HG03571 (cell line): Measurements from ENCODE around the gene B4GALT2.

Experiments used
- ATAC-seq: cut with Tn5 transposase; IDR thresholded peaks from one replicate; pipeline ENCODE4 v1.9.1; 2021; ENCODE audit not compliant: unreplicated experiment

B4GALT2 gene

DNA sequence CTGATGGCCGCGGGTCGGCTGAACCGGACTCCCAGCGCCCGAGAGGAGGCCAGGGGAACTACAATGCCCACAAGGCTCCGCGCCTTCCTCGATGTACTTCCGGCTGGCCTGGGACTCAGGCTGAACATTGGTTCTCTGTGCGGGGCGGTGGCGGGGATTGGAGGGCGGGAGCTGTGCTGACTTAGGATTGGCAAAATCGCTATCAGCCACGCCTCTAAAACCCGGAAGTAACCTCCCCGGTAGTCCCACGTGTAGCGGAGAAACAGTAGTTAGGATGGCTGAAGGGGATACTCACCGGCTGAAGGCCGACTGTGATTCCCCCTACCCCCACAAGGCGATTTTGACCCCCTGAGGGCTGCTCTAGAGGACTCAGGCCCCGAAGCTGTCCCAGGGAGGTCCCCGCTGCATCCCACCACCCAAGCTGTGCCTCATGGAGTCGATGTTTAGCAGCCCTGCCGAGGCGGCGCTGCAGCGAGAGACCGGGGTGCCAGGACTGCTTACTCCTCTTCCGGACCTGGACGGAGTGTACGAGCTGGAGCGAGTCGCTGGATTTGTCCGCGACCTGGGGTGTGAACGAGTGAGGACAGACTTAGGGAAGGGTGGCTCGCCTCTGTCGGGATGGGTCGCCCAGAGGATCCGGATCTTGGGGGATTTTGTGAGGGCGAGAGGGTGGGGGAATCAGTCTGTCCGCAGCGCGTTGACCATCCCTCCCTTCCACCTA is 9.1 kb upstream of the B4GALT2 start, which contains the start of gene DPH2:
TSS of gene DPH2 (plus strand) at position 265 of the 721 bp plus-strand sequence. CDS start at position 431, 166 bp downstream.
- peak; percentile 65 for ATAC-seq

DNA sequence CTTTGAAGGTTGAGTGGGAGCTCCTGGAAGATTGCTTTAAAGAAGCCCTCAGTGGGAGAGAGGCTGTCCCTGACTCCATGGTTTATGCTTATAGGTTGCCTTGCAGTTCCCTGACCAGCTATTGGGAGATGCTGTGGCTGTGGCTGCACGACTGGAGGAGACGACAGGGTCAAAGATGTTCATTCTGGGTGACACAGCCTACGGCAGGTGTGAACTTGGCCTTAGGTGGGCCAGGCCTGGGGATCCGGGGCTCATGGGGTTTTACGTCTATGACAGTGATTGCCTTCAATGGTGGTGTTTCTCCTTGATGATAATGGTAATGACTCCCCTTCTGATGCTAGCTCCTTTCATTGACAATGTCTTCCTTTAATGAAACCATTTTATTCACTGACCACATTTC is 8.5 kb upstream of the B4GALT2 start:
- no peak for ATAC-seq

DNA sequence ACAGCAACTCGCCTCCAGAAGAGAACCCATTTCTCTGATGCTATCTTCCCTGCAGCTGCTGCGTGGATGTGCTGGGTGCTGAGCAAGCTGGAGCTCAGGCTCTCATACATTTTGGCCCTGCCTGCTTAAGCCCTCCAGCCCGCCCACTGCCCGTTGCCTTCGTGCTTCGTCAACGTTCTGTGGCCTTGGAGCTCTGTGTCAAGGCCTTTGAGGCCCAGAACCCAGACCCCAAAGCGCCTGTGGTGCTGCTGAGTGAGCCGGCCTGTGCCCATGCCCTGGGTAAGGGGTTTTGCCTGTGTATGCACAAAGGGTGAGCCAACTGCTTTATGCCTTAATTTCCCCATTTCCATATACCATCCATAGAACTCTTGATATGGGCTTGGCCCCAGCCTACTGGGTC is 8.1 kb upstream of the B4GALT2 start:
- ATAC-seq: no peak

DNA sequence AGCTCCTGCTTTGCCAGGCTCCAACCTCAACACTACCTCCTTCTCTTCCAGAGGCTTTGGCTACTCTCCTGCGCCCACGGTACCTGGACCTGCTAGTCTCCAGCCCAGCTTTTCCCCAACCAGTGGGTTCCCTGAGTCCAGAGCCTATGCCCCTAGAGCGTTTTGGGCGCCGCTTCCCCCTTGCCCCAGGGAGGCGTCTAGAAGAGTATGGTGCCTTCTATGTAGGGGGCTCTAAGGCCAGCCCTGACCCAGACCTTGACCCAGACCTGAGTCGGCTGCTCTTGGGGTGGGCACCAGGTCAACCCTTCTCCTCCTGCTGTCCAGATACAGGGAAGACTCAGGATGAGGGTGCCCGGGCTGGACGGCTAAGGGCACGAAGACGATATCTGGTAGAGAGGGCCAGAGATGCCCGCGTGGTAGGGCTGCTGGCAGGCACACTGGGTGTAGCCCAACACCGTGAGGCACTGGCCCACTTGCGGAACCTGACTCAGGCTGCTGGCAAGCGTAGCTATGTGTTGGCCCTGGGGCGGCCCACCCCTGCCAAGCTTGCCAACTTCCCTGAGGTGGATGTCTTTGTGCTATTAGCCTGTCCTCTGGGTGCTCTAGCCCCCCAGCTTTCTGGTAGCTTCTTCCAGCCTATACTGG is 7.6 kb upstream of the B4GALT2 start:
- ATAC-seq: no peak

DNA sequence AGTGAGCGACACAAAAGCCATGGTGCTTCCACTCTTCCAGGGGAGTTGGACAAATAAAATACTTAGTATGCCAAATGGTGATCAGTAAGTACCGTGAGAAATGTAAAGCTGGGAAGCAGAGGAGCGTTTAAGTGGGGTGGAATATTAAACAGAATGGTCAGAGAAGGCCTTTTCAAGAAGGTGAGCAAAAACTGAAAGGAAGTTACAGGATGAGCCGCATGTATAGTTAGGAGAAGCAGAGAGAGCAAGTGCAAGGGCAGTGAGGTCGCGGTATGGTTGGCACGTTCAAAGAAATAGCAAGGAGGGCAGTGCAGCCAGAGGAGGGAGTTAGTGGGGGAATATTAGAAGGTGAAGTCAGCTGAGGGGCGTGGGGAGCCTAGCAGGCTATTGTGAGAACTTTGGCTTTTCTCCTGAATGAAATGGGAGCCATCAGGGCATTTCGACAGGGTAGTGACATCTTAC is 5.0 kb upstream of the B4GALT2 start:
- no peak for ATAC-seq

DNA sequence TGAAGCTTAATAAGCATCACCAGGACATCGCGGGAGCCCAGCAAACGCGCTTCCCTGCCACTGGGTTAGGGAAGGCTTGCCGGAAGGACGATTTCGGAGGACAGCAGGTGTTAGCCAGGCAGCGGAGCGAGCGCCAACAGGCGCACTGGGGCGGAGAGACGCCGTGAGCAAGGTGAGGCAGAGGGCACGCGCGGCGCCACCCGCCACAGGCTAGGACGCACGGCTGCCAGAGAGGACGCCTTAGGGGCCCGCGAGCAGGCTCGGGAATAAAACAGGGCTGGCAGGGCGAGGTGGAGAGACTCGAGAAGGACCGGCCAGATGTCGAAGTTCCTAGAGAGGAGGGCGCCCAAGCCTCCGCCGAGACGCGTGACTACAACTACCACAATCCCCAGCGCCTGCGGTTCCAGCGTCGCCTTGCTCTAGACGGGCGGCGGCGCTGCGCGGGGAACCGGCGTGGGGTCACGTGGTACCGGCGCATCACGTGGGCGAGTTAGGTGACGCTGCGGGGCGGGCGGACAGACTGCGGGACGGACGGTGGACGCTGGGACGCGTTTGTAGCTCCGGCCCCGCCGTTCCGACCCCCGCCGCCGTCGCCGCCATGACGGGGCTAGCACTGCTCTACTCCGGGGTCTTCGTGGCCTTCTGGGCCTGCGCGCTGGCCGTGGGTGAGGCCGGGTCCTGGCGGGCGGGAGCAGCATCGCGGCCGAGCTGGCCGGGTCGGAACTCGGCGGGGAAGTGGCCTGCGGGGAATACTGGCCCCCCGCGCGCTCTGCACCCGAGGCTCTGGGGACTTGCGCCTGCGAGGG is 4.4 kb upstream of the B4GALT2 start, which contains the start of gene ATP6V0B:
TSS of gene ATP6V0B (plus strand) at position 518 of the 806 bp plus-strand sequence. CDS start at position 599, 81 bp downstream.
- ATAC-seq: peak; percentile 61

DNA sequence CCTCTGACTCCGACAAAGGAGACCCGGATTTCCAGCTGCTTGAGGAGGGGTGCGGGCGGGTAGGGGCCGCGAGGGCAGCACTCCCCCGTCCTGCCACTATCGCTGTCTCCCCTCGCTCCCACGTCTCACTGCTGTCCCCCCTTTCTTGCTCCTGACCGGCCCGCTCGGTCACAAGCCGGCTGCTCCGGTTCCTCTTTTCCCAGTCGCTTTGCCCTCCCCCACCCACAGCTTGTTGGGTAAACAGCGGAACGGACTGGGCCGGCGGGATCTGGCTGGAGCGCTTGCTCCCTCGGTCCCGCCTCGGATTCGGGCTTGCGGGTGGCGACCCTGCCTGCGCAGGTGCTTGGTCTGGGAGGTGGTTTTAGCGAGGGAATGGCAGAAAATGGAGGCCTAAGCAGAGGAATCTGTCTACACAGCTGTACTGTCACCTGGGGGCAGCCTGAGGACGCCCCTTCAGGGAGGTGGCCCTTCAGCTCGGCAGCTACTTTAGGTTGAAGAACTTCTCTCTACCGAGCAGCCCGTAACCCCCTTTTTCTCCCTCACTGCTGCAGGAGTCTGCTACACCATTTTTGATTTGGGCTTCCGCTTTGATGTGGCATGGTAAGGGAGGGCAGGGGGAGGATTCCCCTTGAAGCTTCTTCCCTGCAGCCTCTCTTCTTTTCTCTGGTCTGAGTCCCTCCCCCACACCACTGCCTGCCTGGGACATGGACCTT is 3.6 kb upstream of the B4GALT2 start:
- ATAC-seq: peak; percentile 8

DNA sequence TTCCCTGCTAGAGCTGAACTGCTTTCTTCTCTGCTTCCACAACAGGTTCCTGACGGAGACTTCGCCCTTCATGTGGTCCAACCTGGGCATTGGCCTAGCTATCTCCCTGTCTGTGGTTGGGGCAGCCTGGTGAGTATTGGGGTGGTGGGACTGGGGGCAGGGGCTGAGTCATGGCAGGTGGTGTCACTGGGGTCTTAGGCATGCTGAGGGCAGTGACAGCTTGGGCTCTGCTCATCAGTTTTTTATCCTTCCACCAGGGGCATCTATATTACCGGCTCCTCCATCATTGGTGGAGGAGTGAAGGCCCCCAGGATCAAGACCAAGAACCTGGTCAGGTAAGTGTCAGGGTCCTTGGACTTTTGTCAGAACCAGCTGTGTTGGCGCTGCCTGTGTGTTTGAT is 3.0 kb upstream of the B4GALT2 start:
- no peak for ATAC-seq

DNA sequence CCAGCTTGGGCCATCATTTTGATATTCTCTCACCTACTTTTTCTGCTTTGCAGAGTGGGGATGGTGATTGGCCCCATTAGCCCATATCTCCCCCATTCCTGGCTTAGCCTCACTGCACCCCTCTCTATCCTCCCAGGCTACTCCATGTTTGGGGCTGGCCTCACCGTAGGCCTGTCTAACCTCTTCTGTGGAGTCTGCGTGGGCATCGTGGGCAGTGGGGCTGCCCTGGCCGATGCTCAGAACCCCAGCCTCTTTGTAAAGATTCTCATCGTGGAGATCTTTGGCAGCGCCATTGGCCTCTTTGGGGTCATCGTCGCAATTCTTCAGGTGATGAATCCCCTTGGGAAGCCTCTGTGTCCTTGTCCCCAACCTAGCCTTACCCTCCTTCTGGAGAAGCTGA is 2.1 kb upstream of the B4GALT2 start:
- ATAC-seq: no peak

DNA sequence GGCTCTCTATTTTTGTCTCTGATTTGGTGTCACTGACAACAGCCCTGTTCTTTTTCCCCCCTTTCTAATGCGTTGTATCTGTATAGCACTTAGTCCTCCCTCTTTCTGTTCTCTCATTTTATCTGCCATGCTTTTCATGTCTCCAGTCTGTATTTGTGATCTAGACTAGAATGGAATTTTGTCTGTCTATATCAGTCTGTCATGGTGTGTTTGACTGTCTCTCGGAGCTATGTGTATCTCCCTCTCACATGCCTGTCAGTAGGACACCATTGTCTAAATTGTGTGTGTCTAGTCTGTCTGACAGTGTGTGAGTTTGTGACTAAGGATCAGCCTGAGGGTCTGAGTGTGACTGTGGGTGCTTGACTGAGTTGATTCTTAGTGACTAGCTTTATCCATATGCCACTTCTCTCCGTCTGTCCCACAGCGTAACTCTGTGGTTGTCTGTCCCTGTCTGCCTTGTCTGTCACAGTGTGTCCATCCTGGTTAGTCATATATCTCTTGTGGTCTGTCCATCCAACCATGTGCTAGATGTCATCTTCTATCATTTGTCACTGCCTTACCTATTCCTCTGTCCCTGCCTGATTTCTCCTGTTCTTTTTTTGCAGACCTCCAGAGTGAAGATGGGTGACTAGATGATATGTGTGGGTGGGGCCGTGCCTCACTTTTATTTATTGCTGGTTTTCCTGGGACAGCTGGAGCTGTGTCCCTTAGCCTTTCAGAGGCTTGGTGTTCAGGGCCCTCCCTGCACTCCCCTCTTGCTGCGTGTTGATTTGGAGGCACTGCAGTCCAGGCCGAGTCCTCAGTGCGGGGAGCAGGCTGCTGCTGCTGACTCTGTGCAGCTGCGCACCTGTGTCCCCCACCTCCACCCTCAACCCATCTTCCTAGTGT is 1.4 kb upstream of the B4GALT2 start:
- no peak for ATAC-seq

DNA sequence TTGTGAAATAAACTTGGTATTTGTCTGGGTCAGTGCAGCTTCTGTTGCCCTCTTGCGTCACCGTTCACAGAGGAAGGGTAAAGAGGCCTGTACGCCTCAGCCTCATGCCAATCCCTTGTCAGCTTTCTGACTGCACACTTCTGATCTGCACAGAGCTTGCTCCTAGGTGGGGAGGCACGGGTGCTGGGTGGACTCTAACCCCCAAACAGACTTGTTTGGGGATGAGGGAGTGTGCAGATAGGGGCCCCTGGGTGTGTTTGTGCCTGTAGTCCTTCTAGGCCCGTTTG is 803 bp upstream of the B4GALT2 start:
- no peak for ATAC-seq

DNA sequence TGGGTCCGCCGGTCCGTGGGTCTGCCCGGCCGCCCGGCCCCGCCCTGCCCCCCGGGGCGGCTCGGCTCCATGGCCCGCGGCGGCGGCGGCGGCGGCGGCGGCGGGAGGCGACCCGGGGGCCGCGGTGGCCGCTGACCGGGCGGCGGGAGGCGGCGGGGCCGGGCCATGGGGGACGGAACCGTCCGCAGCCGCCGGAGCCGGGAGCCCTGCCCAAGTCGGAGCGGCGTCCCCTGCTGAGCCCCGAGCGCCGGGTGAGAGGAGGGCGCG is 184 bp downstream of the B4GALT2 start:
- no peak for ATAC-seq

DNA sequence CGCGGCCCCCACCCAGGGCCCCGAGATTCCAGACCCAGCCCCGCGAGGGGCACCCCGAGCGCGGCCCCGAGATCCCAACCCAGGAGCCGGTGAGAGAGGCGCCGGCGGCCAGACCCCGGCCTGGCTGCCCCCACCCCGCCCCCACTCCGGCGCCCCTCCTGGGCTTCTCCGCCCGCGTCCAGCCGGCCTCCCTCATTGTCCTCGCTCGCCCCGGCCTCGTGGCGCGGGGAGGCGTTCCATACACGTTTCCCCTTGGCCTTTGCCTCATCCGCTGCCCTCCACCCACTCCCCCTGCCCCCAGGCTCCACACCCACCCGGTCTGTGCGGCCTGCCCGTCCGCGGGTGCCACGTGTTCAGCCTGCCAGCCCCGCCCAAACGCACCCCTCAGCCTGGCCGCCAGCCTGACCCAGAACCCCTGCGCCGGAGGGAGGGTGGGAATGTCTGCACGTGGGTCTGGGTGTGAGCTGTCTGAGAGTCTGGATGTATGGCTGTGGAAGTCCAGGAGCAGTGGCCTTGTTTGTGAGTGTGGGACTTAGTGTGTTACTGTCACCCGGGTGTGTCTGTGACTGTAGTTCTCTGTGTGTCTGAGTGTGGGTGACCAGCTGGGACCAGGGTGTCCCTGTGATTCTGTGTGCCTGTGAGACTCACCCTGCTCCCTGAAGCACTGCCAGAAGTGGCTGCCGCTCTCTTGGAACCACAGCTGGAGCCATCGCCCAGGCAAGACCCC is 681 bp downstream of the B4GALT2 start:
- no peak for ATAC-seq

DNA sequence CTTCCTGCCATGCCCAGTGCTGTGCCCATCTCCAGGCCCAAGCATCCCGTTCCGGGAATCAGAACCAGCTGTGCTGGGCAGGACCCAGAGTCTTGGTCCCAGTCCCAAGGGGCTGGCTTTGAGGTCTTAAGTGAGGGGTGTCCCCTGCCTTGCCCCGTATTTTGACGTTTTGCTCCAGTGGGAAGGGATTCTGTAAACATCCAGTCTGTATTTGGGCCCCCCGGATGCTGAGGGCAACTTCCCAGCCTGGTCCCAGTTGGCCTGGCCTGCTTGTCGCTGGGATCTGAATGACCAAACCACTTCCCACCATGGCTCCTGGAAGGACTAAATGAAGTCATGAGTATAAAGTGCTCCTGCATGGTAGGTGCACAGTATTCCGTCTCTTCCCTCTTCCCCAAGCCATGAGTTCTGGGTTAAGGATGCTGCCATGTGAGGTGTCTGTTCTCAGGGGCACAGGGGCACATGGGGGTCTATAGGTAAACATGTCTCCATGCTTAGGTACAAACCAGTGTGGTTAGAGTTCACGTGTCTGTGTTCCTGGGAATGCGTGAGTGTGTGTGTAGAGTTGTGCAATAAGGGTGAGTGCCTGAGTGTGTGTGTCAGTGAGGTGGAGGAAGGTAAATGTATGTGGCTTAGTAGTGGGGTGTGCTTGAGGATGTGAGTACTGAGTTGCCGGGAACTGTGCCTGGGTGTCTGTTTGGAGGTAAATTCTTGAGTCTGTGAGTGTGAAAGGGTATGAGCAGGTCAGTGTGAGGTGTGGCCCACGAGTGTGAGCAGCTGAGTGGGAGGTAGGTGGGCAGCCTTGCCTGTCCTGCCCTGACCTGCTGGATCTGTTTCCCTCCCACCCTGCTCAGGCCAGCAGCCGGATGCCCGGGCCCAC is 1.5 kb downstream of the B4GALT2 start:
- no peak for ATAC-seq

DNA sequence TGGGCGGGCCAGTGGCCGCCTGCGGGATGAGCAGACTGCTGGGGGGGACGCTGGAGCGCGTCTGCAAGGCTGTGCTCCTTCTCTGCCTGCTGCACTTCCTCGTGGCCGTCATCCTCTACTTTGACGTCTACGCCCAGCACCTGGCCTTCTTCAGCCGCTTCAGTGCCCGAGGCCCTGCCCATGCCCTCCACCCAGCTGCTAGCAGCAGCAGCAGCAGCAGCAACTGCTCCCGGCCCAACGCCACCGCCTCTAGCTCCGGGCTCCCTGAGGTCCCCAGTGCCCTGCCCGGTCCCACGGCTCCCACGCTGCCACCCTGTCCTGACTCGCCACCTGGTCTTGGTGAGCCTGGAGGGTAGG is 2.1 kb downstream of the B4GALT2 start:
- no peak for ATAC-seq

DNA sequence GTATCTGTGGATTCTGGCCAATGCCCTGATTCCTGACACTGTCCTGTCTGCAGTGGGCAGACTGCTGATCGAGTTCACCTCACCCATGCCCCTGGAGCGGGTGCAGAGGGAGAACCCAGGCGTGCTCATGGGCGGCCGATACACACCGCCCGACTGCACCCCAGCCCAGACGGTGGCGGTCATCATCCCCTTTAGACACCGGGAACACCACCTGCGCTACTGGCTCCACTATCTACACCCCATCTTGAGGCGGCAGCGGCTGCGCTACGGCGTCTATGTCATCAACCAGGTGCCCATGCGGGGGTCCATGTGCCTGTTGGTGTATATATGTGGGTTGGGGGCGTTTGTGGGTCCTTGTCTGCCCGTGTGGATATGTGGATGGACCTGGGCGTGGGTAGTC is 2.6 kb downstream of the B4GALT2 start:
- ATAC-seq: no peak

DNA sequence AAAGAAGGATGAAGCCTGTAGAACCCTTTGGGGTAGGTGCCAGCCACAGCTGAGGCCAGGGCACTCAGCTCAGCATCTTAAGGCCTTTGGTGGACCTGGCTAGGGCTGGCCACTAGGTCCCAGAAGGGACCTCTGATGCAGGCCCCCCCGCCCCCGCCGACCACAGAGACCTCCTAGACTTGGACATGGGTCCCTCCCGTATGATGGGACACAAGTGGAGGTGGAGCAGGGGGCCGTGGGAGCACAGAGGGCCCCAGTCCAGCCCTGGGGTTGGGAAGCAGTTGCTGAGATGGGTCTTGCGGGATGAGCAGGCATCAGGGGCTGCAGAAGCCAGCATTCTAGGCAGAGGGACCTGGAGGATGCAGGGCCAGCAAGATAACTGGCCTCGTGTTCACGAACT is 3.2 kb downstream of the B4GALT2 start:
- ATAC-seq: no peak

DNA sequence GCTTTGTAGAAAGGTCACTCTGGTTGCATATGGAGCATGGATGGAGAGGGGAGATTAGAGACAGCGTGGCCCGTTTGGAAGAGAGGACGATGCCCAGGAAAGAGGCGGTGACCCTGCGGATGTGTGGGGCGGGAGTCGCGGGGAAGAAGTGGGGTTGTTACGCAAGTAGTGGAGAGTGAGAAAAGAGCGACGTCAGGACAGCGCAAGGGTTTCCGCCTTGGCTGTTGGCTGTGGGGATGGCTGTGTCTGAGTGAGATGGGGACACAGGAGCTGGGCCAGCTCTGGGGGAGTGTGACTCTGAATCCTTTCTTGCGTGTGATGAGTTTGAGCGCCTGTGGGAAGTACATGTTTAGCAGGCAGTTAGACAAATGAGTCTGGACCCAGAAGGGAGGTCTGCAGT is 3.8 kb downstream of the B4GALT2 start:
- no peak for ATAC-seq
